SK-N-MC (cell line): ENCODE results near the gene MRFAP1L1.

Experiments
- DNase-seq: peaks from one replicate; pipeline ENCODE4 v3.0.0-alpha.2; 2011; ENCODE audit warnings: low read depth, low spot score
- H3K27ac ChIP-seq: fragments of 200-600 bp; sonication (generic); 2 replicates; pipeline ENCODE4 v1.5.1; 2016; ENCODE audit warnings: mixed run types
- H3K36me3 ChIP-seq: fragments of 200-600 bp; sonication (generic); 2 replicates; pipeline ENCODE4 v1.6.1; 2017; ENCODE audit warnings: antibody characterized with exemption, low read length, mixed read lengths; ENCODE audit not compliant: insufficient read depth
- H3K4me3 ChIP-seq: fragments of 200-600 bp; sonication (generic); 2 replicates; pipeline ENCODE4 v1.5.1; 2016
- H3K9ac ChIP-seq: fragments of 200-600 bp; sonication (generic); 2 replicates; pipeline ENCODE4 v1.8.0; 2017; ENCODE audit warnings: mixed run types, mixed read lengths; ENCODE audit not compliant: insufficient read length
- H3K9me3 ChIP-seq: fragments of 200-600 bp; sonication (generic); 2 replicates; pipeline ENCODE4 v1.6.1; 2017; ENCODE audit warnings: low read depth, mild to moderate bottlenecking, antibody characterized with exemption, low read length, moderate library complexity, mixed read lengths
- EZH2 ChIP-seq: fragments of 200-600 bp; sonication (generic); IDR thresholded peaks from one replicate; pipeline ENCODE4 v1.6.1; 2017; ENCODE audit warnings: antibody characterized with exemption
- FOXP2 ChIP-seq: optimal IDR thresholded peaks from 2 replicates; pipeline ENCODE3; 2011; ENCODE audit warnings: mild to moderate bottlenecking, moderate library complexity; ENCODE audit not compliant: insufficient read depth; ENCODE audit errors: extremely low read length, control extremely low read depth
- POLR2AphosphoS5 ChIP-seq: IDR thresholded peaks from 2 replicates; pipeline ENCODE4 v1.6.1; 2012; ENCODE audit warnings: mild to moderate bottlenecking, low read depth, low read length, borderline replicate concordance

MRFAP1L1 gene

DNA sequence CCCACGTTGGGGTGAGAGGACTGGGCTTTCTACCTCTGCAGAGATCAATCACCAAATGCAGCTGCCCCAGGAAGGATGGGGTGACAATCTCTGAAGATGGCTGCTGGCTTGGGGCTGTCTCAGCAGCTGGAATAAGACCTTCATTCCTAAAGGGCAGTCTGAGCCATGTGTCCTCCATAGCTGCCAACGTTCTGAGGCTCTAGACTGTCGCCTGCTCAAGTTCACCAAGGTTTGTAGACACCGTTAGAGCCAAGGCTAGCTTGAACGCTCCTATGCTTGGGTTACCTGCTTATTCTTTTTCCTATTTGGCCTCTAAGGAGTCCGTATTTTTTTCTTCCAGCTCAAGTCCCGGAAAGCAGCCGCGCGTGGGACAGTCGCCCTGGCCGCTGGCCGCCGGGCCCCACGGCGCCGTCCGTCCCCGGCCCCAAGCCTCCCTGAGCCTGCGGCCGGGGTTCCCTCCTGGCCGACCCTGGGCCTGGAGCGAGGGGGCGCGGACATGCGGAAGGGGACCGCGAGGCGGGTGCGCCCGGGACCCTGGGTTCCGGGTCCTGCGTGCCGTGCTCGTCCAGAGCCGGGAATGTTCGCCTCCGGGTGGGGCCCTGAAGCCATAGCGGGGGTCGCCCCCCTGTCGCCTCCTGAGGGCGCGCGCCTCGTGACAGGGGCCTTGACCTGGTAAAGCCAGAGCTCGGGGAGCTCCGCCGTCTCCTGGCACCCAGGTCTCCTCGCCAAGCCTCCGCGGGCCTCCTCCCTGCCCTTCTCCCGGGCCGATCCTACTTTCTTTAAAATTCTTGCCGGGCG is 45.9 kb downstream of the MRFAP1L1 start:
- TF ChIP-seq POLR2AphosphoS5 (no peak), EZH2 (no peak)
- H3K4me3 ChIP-seq: no peak overlapping the region
- H3K36me3 ChIP-seq: no peaks in the 10 kb centered on the region
- no peak overlapping the region for H3K27ac ChIP-seq
- no peaks in the 10 kb centered on the region for H3K9me3 ChIP-seq
- DNase-seq: no peak
- H3K9ac ChIP-seq: no peak overlapping the region

DNA sequence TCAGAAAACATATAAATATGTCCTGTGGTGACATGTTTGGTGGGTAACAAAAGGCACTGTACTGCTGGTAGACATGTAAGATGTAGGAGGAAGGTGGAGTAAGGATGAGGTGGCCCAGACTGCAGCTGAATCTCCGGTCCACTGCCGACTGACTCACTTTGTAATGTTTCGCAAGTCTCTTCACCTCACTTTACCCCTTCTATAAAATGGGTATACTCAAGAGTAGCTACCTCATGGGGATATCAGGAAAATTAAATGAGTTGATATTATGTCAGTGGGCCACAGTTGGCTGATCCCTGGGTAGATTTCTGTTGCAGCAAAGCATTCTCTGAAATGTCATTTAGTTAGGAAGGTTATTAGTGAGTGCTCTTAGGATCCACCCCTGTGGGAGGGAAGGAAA is 47.1 kb downstream of the MRFAP1L1 start:
- Histone ChIP-seq H3K36me3 (no peaks in the 10 kb centered on the region), H3K4me3 (no peak overlapping the region), H3K27ac (no peak overlapping the region), H3K9me3 (no peaks in the 10 kb centered on the region), H3K9ac (no peak overlapping the region)
- TF ChIP-seq EZH2 (no peak), POLR2AphosphoS5 (no peak), FOXP2 (no peak)
- no peak for DNase-seq

DNA sequence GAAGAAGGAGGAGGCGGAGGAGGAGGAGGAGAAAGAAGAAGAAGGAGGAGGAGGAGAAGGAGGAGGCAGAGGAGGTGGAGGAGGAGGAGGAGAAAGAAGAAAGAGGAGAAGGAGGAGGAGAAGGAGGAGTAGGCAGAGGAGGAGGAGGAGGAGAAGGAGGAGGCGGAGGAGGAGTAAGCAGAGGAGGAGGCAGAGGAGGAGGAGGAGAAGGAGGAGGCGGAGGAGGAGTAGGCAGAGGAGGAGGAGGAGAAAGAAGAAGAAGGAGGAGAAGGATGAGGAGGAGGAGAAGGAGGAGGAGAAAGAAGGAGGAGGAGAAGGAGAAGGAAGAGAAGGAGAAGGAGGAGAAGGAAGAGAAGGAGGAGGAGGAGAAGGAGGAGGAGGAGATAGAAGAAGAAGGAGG is 49.2 kb downstream of the MRFAP1L1 start:
- H3K9ac ChIP-seq: no peak overlapping the region
- H3K4me3 ChIP-seq: no peak overlapping the region
- no peaks in the 10 kb centered on the region for H3K9me3 ChIP-seq
- no peak for DNase-seq
- H3K27ac ChIP-seq: no peak overlapping the region
- H3K36me3 ChIP-seq: no peaks in the 10 kb centered on the region
- TF ChIP-seq POLR2AphosphoS5: no peak
- TF ChIP-seq EZH2: no peak
- TF ChIP-seq FOXP2: no peak

DNA sequence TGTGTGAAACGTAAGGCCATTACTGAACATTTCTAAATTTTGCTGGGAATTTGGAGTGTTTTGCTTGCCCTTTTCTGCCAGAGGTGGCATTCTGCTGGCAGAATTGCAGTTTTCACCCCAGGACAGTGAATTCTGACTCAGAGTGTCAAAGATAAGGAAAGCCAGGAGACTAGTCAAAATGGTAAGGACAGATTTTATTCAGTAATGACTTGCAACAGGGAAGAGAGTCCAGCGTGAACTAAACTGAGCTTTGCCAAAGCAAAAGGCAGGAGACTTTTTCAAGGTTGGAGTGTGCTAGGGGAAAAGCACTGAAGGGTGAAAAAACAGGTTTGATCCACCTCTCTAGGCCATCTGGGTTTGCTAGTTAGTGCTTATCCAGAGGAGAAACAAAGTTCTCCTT is 49.8 kb downstream of the MRFAP1L1 start:
- H3K9me3 ChIP-seq: no peaks in the 10 kb centered on the region
- H3K27ac ChIP-seq: no peak overlapping the region
- no peak for DNase-seq
- H3K4me3 ChIP-seq: no peak overlapping the region
- H3K9ac ChIP-seq: no peak overlapping the region
- no peak for TF ChIP-seq EZH2
- no peak for TF ChIP-seq FOXP2
- TF ChIP-seq POLR2AphosphoS5: no peak
- no peaks in the 10 kb centered on the region for H3K36me3 ChIP-seq

DNA sequence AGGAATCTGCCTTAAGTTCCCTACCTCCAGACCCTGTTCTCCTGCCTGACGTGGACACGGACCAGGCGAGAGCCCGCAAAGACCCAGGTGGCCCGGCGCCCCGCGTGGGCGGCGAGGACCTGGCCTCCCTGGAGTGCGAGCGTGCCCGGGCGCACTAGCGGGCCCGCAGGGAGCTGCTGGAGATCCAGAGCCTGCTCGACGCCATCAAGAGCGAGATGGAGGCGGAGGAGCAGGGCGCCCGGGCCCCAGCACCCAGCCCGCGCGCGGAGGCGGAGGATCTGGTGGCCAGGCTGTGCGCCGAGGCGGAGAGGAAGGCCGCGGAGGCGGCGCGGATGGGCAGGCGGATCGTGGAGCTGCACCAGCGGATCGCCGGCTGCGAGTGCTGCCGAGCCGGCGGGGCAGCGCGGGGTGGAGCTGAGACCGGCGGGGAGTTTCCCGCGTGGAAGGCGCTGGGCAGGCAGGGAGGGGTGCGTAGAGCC is 51.0 kb downstream of the MRFAP1L1 start:
- TF ChIP-seq EZH2 (no peak), POLR2AphosphoS5 (no peak), FOXP2 (no peak)
- H3K4me3 ChIP-seq: no peak overlapping the region
- DNase-seq: no peak
- H3K9me3 ChIP-seq: no peaks in the 10 kb centered on the region
- no peaks in the 10 kb centered on the region for H3K36me3 ChIP-seq
- no peak overlapping the region for H3K27ac ChIP-seq
- no peak overlapping the region for H3K9ac ChIP-seq

DNA sequence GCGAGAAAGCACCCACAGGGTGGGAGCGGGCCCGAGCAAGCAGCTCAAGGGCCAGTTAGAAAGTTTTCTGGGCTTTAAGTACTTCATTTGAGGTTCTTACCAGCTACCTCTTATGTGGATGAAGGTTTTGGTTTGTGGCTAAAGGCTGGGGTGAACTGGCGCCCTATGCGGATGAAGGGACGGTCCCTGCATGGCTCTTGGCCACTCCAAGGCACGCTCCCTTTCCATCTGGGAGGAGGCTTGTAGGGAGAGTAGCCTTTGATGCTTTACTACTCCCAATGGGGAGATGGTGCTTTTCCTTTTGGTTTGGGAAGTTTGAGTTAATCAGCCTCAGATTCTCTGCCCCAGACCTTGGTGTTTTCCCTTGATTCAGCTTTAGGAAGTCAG is 51.5 kb downstream of the MRFAP1L1 start:
- Histone ChIP-seq H3K36me3 (no peaks in the 10 kb centered on the region), H3K27ac (no peak overlapping the region), H3K9me3 (no peaks in the 10 kb centered on the region), H3K9ac (no peak overlapping the region), H3K4me3 (no peak overlapping the region)
- TF ChIP-seq EZH2 (no peak), POLR2AphosphoS5 (no peak), FOXP2 (no peak)
- no peak for DNase-seq
